ENCODE measurements around the gene CDYL. TPM values are rescaled to one million over a fixed set of nuclear protein-coding genes. Genes with fewer than 3 reads are reported as not detected.

CDYL gene
- total RNA-seq, 1 donor from 2014 or later: 31.9 TPM

DNA sequence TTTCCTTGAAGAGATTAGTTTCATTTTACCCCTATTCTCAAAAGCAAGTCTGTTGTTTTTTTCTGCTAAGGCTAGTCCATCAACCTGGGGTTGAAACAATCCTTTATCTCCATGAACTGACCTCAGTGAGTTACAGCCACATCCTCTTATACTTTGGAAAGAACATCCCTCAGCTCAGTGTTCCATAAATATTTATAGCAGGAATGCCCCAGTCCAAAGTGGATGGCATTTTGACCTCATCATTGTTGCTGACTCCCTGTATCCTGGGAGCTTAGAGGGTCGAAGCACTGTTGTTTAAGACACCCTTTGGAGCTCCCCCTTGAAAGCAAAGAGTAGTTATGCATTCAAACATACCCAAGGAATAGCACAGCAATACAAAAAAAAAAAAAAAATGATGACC is 16.2 kb upstream of the CDYL start:
- H3K36me3 ChIP-seq: no peaks in the 10 kb centered on the region
- no peaks in the 10 kb centered on the region for H3K4me1 ChIP-seq
- H3K27ac ChIP-seq: no peak overlapping the region
- H3K27me3 ChIP-seq: no peaks in the 10 kb centered on the region
- no peak for DNase-seq (ENCODE audit: extremely low spot score in 2 of 2)
- TF ChIP-seq, protein P1, sequence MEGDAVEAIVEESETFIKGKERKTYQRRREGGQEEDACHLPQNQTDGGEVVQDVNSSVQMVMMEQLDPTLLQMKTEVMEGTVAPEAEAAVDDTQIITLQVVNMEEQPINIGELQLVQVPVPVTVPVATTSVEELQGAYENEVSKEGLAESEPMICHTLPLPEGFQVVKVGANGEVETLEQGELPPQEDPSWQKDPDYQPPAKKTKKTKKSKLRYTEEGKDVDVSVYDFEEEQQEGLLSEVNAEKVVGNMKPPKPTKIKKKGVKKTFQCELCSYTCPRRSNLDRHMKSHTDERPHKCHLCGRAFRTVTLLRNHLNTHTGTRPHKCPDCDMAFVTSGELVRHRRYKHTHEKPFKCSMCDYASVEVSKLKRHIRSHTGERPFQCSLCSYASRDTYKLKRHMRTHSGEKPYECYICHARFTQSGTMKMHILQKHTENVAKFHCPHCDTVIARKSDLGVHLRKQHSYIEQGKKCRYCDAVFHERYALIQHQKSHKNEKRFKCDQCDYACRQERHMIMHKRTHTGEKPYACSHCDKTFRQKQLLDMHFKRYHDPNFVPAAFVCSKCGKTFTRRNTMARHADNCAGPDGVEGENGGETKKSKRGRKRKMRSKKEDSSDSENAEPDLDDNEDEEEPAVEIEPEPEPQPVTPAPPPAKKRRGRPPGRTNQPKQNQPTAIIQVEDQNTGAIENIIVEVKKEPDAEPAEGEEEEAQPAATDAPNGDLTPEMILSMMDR (IDR thresholded peaks at IDR 0.05): no peak
- no peak for TF ChIP-seq POLR2A (IDR thresholded peaks at IDR 0.05)
- no peak for TF ChIP-seq POLR2AphosphoS5 (IDR thresholded peaks at IDR 0.05; ENCODE audit: insufficient read depth in 1 of 2, low read depth in 1 of 2)
- no peaks in the 10 kb centered on the region for H3K9me3 ChIP-seq
- no peak overlapping the region for H3K4me3 ChIP-seq
- intact Hi-C loops (cut with DNase I): no loop called here

DNA sequence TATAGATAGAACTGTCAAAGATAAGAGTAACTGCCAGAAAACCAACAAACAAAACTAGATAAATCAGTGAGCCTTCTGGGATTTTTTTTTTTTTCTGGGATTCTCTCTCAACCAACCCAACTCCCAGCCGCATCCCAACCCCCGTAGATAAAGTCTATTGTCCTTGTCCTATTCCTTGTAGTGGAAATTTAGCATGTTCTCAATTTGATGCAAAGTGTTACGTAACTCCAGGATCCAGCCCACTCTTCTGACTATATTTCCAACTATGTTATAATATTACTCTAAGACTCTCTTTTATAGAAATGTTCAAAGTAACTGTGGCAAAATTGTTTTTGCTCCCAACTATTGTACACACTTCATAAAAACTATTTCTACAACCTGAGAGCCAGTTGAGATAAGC is 15.4 kb upstream of the CDYL start:
- no peaks in the 10 kb centered on the region for H3K4me1 ChIP-seq
- H3K27me3 ChIP-seq: no peaks in the 10 kb centered on the region
- no peak overlapping the region for H3K27ac ChIP-seq
- intact Hi-C loops (cut with DNase I): no loop called here
- H3K36me3 ChIP-seq: no peaks in the 10 kb centered on the region
- H3K4me3 ChIP-seq: no peak overlapping the region
- no peak for DNase-seq (ENCODE audit: extremely low spot score in 2 of 2)
- no peaks in the 10 kb centered on the region for H3K9me3 ChIP-seq
- TF ChIP-seq POLR2AphosphoS5 (IDR thresholded peaks at IDR 0.05; ENCODE audit: insufficient read depth in 1 of 2, low read depth in 1 of 2) (no peak), POLR2A (IDR thresholded peaks at IDR 0.05) (no peak)
- TF ChIP-seq, protein P1 (IDR thresholded peaks at IDR 0.05): no peak

DNA sequence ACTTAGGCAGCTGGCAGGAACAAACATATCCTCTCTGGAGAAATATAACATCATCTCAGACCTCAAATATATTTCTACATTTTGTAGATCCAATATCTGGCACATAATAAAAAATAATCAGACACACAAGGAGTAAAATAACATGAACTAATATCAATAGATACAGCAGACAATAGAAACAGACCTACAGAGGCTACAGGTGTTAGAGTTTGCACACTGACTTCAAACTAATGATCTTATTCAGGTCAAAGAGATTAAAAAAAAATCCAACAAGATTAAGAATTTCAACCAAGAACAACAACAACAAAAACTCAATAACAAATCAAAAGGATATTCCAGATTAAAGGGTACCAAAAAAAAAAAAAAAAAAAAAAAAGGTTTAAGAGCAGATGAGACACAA is 13.9 kb upstream of the CDYL start:
- no peak overlapping the region for H3K4me3 ChIP-seq
- H3K27ac ChIP-seq: no peak overlapping the region
- no peaks in the 10 kb centered on the region for H3K9me3 ChIP-seq
- no peaks in the 10 kb centered on the region for H3K4me1 ChIP-seq
- no peaks in the 10 kb centered on the region for H3K36me3 ChIP-seq
- TF ChIP-seq POLR2A (IDR thresholded peaks at IDR 0.05) (no peak), POLR2AphosphoS5 (IDR thresholded peaks at IDR 0.05; ENCODE audit: insufficient read depth in 1 of 2, low read depth in 1 of 2) (no peak)
- TF ChIP-seq, protein P1 (IDR thresholded peaks at IDR 0.05): no peak
- DNase-seq (ENCODE audit: extremely low spot score in 2 of 2): no peak
- intact Hi-C loops (cut with DNase I): no loop called here
- H3K27me3 ChIP-seq: no peaks in the 10 kb centered on the region

DNA sequence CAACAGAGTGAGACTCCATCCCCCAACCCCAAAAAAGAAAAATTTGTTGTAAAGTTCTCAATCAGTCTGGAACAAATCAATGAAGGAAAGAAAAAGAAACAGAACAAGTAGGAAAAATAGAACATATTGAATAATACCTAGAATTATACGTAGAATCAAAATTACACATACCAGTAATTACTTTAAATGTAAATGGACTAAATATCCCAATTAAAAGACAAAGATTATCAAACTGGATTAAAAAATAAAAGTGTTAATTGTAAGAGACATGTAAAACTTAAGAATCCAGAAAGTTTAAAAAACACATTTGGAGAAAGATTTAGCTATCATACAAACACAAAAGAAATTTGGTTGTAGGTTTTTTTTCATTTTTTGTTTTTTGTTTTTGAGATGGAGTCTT is 12.3 kb upstream of the CDYL start:
- Histone ChIP-seq H3K9me3 (no peaks in the 10 kb centered on the region), H3K4me1 (no peaks in the 10 kb centered on the region), H3K36me3 (no peaks in the 10 kb centered on the region), H3K27ac (no peak overlapping the region), H3K4me3 (no peak overlapping the region), H3K27me3 (no peaks in the 10 kb centered on the region)
- TF ChIP-seq POLR2A (IDR thresholded peaks at IDR 0.05): no peak
- TF ChIP-seq POLR2AphosphoS5 (IDR thresholded peaks at IDR 0.05; ENCODE audit: insufficient read depth in 1 of 2, low read depth in 1 of 2): no peak
- TF ChIP-seq, protein P1 (IDR thresholded peaks at IDR 0.05): no peak
- intact Hi-C loops (cut with DNase I): no loop called here
- no peak for DNase-seq (ENCODE audit: extremely low spot score in 2 of 2)

DNA sequence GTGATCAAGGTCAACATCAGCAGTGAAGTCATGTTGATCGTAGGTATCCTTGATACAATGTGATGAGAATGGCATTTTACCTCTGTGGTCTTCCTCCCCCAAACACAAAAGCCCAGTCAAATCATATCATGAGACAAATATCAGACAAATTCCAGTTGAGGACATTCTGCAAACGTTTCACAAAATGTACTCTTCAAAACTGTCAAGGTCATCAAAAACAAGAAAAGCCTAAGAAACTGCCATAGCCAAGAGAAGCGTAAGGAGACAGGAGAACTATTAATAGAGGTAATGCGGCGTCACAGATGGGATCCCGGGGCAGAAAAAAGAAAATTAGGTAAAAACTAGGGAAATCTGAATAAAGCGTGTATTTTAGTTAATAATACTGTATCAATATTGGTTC is 7.4 kb upstream of the CDYL start:
- Histone ChIP-seq H3K4me1 (no peaks in the 10 kb centered on the region), H3K9me3 (no peaks in the 10 kb centered on the region), H3K4me3 (no peak overlapping the region), H3K36me3 (no peaks in the 10 kb centered on the region), H3K27me3 (no peaks in the 10 kb centered on the region), H3K27ac (no peak overlapping the region)
- no peak for DNase-seq (ENCODE audit: extremely low spot score in 2 of 2)
- TF ChIP-seq POLR2A (IDR thresholded peaks at IDR 0.05) (no peak), POLR2AphosphoS5 (IDR thresholded peaks at IDR 0.05; ENCODE audit: insufficient read depth in 1 of 2, low read depth in 1 of 2) (no peak)
- TF ChIP-seq, protein P1 (IDR thresholded peaks at IDR 0.05): no peak
- intact Hi-C loops (cut with DNase I): no loop called here
